Activated CD4-positive, CD25-positive, alpha-beta regulatory T cell treated with anti-CD3 and anti-CD28 coated beads, Interleukin-2, amount 50 U/mL, for 16 hours (primary cell): Measurements from ENCODE around the gene SERPINA5.

Experiments
- DNase-seq: peaks from one replicate; pipeline ENCODE4 v3.0.0-alpha.2; 2020; ENCODE audit warnings: low read depth, low spot score

Gene SERPINA5, protein sequence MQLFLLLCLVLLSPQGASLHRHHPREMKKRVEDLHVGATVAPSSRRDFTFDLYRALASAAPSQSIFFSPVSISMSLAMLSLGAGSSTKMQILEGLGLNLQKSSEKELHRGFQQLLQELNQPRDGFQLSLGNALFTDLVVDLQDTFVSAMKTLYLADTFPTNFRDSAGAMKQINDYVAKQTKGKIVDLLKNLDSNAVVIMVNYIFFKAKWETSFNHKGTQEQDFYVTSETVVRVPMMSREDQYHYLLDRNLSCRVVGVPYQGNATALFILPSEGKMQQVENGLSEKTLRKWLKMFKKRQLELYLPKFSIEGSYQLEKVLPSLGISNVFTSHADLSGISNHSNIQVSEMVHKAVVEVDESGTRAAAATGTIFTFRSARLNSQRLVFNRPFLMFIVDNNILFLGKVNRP

GRCh38 chr14:94581127-94581999 lies at the start of gene SERPINA5:
SERPINA5 (plus strand) TSS chr14:94581426; CDS start chr14:94587363, 5,937 bp downstream.
- DNase-seq, result no peak

DNA sequence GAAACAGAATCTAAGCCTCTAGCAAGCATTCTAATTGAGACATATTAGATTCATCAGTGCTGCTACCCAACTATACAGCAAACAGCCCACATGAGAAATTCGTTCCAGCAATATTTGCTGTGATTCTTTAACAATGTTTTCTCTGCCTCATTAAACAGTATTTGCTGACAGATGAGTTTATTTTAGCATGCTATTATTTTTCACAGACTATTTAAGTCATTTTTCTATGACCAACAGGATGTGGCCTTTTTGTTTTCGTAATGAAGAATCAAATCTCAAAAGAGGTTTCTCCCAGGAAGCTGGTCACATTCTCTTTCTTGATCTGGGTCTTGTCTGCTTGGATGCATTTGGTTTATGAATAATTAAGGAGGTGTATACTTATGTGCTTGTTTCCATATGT lies 48.8 kb upstream of the SERPINA5 start:
- DNase-seq, result no peak

DNA sequence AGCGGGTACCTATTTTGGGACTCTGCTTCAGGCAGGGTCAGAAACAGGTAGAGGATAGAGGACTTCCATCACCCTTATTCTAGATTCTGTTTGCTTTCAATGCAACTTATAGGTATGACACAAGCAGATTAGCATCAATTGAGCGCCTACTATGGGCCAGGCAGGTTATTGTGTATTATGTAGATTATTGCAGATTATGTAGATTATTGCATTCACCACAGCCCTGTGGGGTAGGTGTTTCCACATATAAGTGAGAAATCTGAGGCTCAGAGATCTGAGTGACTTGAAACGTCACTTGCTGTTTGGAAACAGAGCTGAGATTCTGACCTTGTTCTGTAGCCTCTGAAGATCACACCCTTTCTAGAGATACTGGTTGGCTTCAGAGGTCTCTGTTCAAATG lies 45.7 kb upstream of the SERPINA5 start:
- DNase-seq, result no peak

GRCh38 chr14:94536836-94537235 lies 44.4 kb upstream of the SERPINA5 start:
- no peak for DNase-seq

GRCh38 chr14:94538070-94538740 lies 43.0 kb upstream of the SERPINA5 start:
- DNase-seq, result no peak

DNA sequence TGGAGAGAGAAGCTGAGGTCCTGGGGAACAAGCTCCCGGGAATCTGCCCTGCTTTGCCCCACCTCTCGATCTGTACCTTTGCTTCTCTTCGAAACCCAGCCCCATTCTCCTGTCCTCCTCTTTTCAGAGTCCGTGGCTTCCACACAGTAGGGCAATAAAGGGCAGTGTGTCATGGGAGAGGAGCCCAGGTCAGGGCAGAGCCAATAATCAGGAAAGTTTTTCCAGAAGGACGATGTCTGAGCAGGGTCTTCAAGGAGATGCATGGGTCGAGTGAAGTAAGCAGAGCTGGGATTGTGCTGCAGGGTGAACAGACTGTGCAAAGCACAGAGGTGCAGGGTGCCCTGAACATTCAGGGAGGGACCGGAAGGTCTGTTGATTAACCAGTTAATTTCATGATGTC lies 42.0 kb upstream of the SERPINA5 start:
- no peak for DNase-seq

GRCh38 chr14:94540031-94540794 lies 41.0 kb upstream of the SERPINA5 start:
- DNase-seq, result no peak

DNA sequence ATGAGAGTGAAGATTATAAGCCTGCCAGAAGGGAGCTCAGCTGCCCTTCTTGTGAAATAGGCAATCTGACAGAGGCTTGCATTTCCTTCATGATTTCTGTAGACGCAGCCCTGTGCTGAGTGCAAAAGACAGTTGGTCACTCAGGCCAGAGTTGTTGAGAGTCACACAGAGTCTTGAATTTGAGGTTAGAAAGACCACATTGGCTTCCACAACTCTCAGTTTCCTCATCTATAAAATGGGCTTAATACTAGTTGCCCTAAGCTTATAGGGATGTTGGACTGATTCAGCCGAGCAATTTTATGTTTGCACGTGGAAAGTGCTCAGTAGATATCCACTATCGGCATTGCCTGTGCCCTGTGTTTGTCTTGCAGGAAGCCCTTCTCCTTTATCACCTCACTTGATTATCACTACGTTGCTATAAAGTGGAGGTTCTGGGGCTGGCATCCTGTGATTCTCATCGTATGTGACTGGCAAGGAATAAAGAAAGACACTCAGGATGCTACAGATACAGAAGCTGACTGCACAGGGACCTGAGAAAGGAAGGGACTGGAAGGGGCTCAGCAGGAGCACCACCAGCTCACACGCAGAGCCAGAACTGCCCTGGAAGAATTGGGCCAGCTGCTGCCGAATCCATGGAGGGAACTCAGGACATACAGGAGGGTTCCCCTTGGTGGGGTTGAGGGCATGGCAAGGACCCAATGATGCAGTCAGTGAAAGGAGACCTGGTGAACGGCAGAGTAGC lies 39.8 kb upstream of the SERPINA5 start:
- DNase-seq, result no peak

DNA sequence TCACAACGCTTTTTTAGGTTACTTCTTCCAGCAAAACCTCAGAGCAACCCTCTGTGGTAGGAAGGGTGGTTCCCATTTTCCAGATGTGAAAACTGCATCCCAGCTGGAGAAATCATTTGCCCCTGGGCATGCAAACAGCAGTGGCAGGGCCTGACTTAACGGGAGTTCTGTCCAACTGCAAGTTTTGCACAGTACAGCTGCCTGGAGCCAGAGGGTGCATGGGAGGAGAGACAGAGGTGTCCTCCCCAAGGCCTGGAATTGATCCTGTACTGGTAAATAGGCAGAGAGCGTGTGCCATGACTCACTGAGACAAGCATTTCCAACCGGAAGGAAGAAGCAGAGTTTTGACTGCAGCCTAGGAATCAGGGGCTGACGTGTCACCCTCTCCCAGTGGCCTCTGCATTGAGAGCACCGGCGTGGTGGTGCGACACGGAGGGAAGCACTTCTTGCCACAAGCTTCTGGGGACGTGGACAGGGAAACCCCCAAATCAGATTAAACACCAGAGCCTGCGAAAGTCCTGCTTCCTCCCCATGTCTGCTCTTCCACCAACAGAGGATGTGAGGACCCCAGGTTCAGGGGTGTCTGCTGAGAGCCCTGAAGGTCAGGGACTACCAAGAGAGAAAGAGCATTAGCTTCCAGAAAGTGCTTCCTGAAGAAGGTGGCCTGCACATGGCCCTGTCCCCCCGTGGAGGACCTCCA lies 39.0 kb upstream of the SERPINA5 start:
- no peak for DNase-seq

GRCh38 chr14:94542811-94543440 lies 38.3 kb upstream of the SERPINA5 start:
- DNase-seq, result no peak

- DNase-seq, result no peak
Measured at GRCh38 chr14:94543449-94544124, 37.6 kb upstream of the SERPINA5 start.

DNA sequence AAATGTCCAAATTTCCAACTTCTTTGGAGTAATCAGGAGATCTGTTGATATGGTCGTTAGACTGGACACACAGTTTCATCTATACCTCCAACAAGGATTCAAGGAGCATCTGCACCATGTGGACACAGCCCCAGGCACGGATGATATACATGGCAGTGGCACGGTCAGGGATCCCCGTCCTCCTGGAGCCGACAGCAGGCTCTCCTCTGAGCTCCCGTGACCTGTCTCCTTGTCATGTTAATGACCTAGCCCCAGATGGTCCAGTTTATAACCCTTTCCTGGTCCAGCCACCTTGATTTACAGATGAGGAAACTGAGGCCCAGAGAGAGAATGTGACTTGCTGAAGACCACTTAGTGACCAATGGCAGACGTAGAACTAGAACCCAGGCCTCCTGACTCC lies 36.5 kb upstream of the SERPINA5 start:
- DNase-seq, result no peak

GRCh38 chr14:94545131-94545841 lies 35.9 kb upstream of the SERPINA5 start:
- DNase-seq, result no peak

DNA sequence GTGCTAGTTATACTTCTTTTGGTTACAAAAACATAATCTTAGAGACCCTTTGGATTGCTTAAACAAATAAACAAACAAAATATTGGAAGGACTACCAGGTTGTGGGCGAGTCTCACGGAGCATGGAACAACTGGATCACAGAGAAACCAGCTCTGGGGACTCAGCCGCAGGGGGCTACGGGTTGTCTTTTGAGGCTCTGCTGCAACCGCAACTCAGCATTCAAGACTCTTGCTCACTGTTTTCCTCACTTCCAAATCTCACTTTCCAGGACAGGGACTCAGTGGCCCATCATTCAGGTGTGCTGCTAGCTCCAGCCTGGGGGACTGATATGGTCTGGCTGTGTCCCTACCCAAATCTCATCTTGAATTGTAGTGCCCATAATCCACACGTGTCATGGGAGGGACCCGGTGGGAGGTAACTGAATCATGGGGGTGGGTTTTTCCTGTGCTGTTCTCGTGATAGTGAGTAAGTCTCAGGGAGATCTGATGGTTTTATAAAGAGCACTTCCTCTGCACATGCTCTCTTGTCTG lies 34.0 kb upstream of the SERPINA5 start:
- no peak for DNase-seq

DNA sequence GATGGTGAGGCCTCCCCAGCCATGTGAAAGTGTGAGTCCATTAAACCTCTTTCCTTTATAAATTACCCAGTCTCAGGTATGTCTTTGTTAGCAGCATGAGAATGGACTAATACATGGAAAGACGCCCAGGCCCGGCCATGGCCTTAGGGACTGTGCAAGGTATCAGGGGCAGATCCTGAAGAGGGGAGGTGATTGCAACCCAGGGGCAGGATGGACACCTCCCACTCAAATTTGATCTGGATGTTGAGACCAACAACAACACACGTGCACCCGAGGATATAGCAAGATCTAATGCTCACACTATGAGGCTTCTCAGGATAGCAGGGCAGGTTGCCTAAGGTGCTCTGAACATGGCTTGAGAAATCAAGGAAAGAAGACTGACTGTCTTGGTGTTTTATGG lies 33.5 kb upstream of the SERPINA5 start:
- DNase-seq, result no peak

- no peak for DNase-seq
Measured at GRCh38 chr14:94548131-94548998, 32.9 kb upstream of the SERPINA5 start.
